Testis (tissue), 3 donors: ENCODE measurements around the gene GPR68. TPM values are rescaled to one million over a fixed set of nuclear protein-coding genes. Genes with fewer than 3 reads are reported as not detected.

Source experiments
- DNase-seq: peaks from one replicate; pipeline ENCODE4 v3.0.0-alpha.2; 2019
- H3K27ac ChIP-seq, 2 donors: fragments of 200-600 bp; sonication (generic); one replicate each; pipeline ENCODE4 v1.5.1; 2019
- H3K27me3 ChIP-seq: fragments of 200-600 bp; sonication (generic); one replicate; pipeline ENCODE4 v1.5.1; 2019
- H3K36me3 ChIP-seq: fragments of 200-600 bp; sonication (generic); one replicate; pipeline ENCODE4 v1.5.1; 2017; ENCODE audit warnings: low read depth; ENCODE audit errors: missing control alignments
- H3K4me1 ChIP-seq: fragments of 200-600 bp; sonication (generic); one replicate; pipeline ENCODE4 v1.5.1; 2019
- H3K4me3 ChIP-seq, 2 donors: fragments of 200-600 bp; sonication (generic); one replicate each; pipeline ENCODE4 v1.5.1; 2017 to 2019
- H3K9me3 ChIP-seq: fragments of 200-600 bp; sonication (generic); one replicate; pipeline ENCODE4 v1.5.1; 2017
- CTCF ChIP-seq, 3 experiments: fragments of 450-650 bp in 2 of 3; fragments of 200-600 bp in 1 of 3; sonication (generic) in 1 of 3; IDR thresholded peaks; one replicate each; pipeline ENCODE4 v1.5.1; 2016 to 2019; ENCODE audit warnings: antibody characterized with exemption in 3 of 3, mild to moderate bottlenecking in 2 of 3, moderate library complexity in 1 of 3
- POLR2A ChIP-seq: fragments of 450-650 bp; IDR thresholded peaks from one replicate; pipeline ENCODE4 v1.6.1; 2017; ENCODE audit warnings: antibody characterized with exemption, mild to moderate bottlenecking, moderate library complexity
- WGBS, 2 donors: methylation state at CpG; one replicate each; pipeline ENCODE4 v1.1.5; 2018; 5-methylcytosine and 5-hydroxymethylcytosine counted together
- intact Hi-C: fragments of 100-400 bp; cut with DNase I; formaldehyde crosslinking; loops from one replicate; pipeline ENCODE4 v1.15.1; 2023; ENCODE audit warnings: low total_unique reads
- polyA plus RNA-seq: library from polyadenylated mRNA; stranded (reverse); fragments of 350-450 nt; fragmentation: Illumina TruSeq; extraction: RNeasy Lipid Tissue Mini Kit (QIAGEN cat#74804); gene quantifications from one replicate; pipeline ENCODE4 v1.2.3, GENCODE V29; 2014; ENCODE audit warnings: low read depth, low replicate concordance; ENCODE audit not compliant: insufficient read depth
- total RNA-seq, 2 donors: library from RNA; depleted of rRNA; stranded (reverse); fragments of >200 nt; gene quantifications; one replicate each; pipeline ENCODE4 v1.2.3, GENCODE V29; 2016

Gene GPR68
- total and polyA plus RNA-seq, 3 donors from 2014 or later: 1.1 to 3.8 (median 2.4) TPM

DNA sequence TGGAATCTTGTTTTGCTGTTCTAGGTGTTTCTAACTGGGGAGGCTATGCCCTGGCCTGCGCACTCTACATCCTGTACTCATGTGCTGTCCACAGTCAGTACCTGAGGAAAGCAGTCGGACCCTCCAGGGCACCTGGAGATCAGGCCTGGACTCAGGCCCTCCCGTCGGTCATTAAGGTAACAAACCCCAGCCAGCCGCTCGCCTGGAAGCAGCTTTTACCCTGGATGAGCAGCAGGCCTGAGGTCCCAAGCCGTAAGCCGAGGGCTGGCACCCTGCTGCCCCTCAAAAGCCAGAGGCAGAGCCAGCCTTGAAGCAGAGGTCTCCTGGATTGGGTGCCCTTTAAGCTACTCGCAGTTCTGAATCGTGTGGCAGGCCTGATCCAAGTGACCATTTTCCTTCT lies 29.1 kb downstream of the GPR68 start:
- DNase-seq: no peak
- no peaks in the 10 kb centered on the region for H3K27me3 ChIP-seq
- H3K27ac ChIP-seq: no peak overlapping the region
- WGBS, 2 donors: 89 to 95% methylated on average over 9 to 10 of the region's 10 CpGs
- H3K4me3 ChIP-seq: no peak overlapping the region
- no peaks in the 10 kb centered on the region for H3K36me3 ChIP-seq
- no peaks in the 10 kb centered on the region for H3K9me3 ChIP-seq
- TF ChIP-seq CTCF (IDR thresholded peaks at IDR 0.05) (no peak), POLR2A (no peak)
- H3K4me1 ChIP-seq: peaks cover 5% of the 10 kb centered on the region
- intact Hi-C loops: no loop called here

GRCh38 chr14:91214306-91214705 lies 30.2 kb downstream of the GPR68 start:
- Histone ChIP-seq H3K9me3 (no peaks in the 10 kb centered on the region), H3K36me3 (no peaks in the 10 kb centered on the region)
- intact Hi-C loops: no loop called here

DNA sequence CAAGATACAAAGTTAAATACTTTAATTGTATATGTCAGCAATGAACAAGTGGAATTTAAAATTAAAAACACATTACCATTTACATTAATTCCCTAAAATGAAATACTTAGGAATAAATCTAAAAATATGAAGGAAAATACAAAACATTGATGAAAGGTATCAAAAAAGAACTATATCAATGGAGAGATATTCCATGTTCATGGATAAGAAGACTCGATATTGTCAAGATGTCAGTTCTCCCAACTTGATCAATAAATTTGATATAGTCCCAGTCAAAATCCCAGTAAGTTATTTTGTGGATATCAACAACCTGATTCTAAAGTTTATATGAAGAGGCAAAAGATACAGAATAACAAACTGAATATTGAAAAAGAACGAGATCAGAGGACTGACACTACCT lies 33.5 kb downstream of the GPR68 start:
- intact Hi-C loops: no loop called here
- H3K27ac ChIP-seq: no peak overlapping the region
- H3K27me3 ChIP-seq: no peaks in the 10 kb centered on the region
- H3K4me3 ChIP-seq: no peak overlapping the region
- no peaks in the 10 kb centered on the region for H3K4me1 ChIP-seq
- WGBS, 2 donors: 90 to 94% methylated on average over 2 of the region's 2 CpGs
- H3K9me3 ChIP-seq: no peaks in the 10 kb centered on the region
- DNase-seq: no peak
- TF ChIP-seq POLR2A: no peak
- TF ChIP-seq CTCF (IDR thresholded peaks at IDR 0.05): no peak
- H3K36me3 ChIP-seq: no peaks in the 10 kb centered on the region

More at GRCh38 chr14:91214306-91214705, 30.2 kb downstream of the GPR68 start:
- TF ChIP-seq POLR2A: no peak
- TF ChIP-seq CTCF (IDR thresholded peaks at IDR 0.05): no peak
- Histone ChIP-seq H3K27ac (no peak overlapping the region), H3K4me3 (no peak overlapping the region), H3K27me3 (no peaks in the 10 kb centered on the region), H3K4me1 (no peaks in the 10 kb centered on the region)
- WGBS, 2 donors: 90 to 91% methylated on average over 6 of the region's 6 CpGs
- DNase-seq: no peak

DNA sequence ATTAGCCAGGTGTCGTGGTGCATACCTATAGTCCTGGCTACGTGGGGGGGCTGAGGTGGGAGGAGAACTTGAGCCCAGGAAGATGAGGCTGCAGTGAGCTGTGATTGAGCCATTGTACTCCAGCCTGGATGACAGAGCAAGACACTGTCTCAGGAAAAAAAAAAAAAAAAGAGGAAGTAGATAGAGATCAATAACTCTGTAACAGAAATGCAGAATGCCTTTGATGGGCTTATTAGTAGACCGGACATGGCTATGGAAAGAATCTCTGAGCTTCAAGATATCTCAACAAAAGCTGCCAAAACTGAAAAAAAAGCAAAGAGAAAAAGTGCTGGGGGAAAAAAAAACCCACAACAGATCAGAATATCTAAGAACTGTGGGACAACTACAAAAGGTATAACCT lies 37.5 kb downstream of the GPR68 start:
- Histone ChIP-seq H3K36me3 (no peaks in the 10 kb centered on the region), H3K4me3 (no peak overlapping the region), H3K27me3 (no peaks in the 10 kb centered on the region), H3K9me3 (no peaks in the 10 kb centered on the region), H3K27ac (no peak overlapping the region), H3K4me1 (peaks cover 4% of the 10 kb centered on the region)
- intact Hi-C loops: no loop called here
- TF ChIP-seq POLR2A: no peak
- TF ChIP-seq CTCF (IDR thresholded peaks at IDR 0.05): no peak
- no peak for DNase-seq
- 57 to 81% methylated on average over 3 of the region's 3 CpGs for WGBS, 2 donors

- H3K27ac ChIP-seq: no peak overlapping the region
- H3K9me3 ChIP-seq: no peaks in the 10 kb centered on the region
- no peak overlapping the region for H3K4me3 ChIP-seq
- 88 to 89% methylated on average over 7 of the region's 7 CpGs for WGBS, 2 donors
- no peak for DNase-seq
- H3K4me1 ChIP-seq: peaks cover 6% of the 10 kb centered on the region
- intact Hi-C loops: no loop called here
- H3K36me3 ChIP-seq: no peaks in the 10 kb centered on the region
- no peaks in the 10 kb centered on the region for H3K27me3 ChIP-seq
- TF ChIP-seq POLR2A: no peak
- no peak for TF ChIP-seq CTCF (IDR thresholded peaks at IDR 0.05)
These were observed 39.0 kb downstream of the GPR68 start for GRCh38 chr14:91205459-91205858.
